Measurements from ENCODE around the gene RRAD.
A peak's percentile ranks its signal among the peaks of the same experiment; 100 is the strongest.
"Not testable (repeated sequence)": the region's sequence is repeated elsewhere in the genome, so short reads cannot be mapped to it uniquely, and the experiment has no call there.

Gene RRAD

GRCh38 chr16:66950971-66951790, 25.8 kb upstream of the RRAD start:
- no peak for DNase-seq

DNA sequence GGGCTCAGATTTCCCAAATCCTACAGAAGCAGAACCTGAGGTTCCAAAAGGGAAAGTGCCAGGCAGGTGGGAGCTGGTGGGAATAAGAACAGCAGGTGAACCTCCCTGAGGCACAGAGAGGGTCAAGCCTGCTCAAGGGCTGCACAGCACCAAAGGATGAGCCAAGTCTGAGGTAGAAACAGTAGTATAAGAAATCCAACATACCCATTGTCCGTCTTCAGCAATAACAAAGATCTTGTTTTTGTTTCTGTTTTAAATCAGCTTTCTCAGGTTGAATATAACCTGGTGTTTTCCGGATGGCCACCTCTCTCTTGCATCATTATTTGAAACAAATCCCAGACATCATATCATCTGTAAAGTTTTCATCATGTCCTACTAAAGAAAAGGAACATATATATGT, 25.1 kb upstream of the RRAD start:
- DNase-seq: no peak

DNA sequence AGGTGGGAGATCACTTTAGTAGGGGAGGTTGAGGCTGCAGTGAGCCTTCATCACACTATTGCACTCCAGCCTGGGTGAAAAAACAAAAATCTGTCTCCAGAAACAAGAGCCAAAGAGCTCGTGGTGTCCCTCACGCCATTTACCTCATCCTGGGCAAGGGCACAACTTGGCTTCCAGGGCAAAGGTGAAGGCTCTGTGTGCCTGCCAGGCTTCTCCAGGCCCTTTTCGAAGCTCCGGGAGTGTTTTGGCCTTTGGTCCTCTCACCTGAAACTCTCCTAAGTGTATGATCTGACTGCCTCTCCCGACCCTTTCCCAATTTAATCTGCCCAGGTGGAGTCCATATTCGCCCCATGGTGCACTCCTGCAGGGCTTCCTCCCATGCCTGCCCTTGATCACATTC, 24.1 kb upstream of the RRAD start:
- no peak for DNase-seq

DNA sequence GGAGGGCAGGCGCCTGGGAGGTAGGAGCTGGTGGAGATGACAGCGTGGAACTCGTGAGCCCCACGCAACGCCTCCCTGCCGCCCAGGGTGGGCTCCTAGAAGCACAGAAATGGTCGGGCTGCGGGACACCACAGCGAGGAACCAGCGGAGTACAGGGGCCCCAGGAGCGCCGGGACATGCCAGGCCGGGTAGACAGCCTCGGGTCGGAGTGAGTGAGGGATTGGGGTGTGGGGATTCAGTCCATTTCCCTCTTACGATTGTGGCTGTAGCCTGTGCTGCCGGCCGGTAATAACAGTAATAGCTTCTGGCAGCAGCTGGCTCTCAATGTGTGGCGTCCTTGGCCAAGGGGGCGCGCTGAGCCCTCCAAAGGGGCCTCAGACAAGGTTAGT, 23.5 kb upstream of the RRAD start:
- DNase-seq: no peak

DNA sequence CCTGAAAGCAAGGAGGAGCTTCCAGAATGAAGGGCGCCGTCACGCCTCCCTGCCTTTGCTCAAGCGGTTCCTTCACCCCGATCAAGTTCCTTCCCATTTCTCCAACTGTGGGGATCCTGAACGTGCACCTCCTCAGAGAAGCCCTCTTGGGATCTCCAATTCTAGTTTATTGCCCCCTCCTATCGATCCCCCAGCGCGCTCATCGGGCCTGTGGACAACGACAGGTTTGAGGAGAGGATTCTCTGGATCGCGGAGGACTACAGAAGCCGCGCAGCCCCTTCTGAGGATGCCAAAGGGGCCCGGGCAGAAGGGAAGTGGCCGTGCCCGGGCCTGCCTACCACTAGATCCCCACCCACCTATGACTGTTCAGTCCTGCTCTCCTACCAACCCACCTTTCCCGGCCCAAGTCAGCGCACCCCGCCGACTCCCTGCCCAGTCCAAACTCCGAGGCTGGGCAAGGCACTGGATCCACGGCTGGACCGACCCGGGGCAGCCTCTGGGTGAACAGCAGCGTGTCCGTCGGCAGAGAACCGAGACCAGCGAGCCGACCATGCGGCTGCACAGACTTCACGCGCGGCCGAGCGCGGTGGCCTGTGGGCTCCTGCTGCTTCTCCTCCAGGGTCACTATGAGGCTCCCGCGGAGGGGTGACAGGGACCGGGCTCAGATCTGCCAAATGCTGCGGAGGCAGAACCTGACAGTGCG, 22.9 kb upstream of the RRAD start:
- no peak for DNase-seq

GRCh38 chr16:66947302-66948065, 22.1 kb upstream of the RRAD start:
- DNase-seq: peak; percentile 46

GRCh38 chr16:66946974-66947301, 21.6 kb upstream of the RRAD start:
- DNase-seq: no peak

DNA sequence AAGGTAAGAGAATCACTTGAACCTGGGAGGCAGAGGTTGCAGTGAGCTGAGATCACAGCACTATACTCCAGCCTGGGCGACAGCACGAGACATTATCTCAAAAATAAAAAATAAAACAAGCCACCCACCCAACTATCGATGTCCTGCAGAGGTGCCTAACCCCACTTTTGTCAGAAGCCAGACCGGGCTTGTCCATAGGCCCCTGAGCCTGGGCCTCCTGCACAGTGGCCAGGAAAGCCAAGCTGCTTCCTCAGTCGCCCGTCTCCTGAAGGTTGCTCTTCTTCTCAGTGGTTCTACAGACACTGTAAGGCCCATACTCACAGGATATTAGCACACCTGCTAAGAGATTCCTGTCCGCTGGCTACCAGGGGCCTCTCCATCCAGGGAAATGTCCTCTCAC, 21.2 kb upstream of the RRAD start:
- no peak for DNase-seq

GRCh38 chr16:66945939-66946338, 20.6 kb upstream of the RRAD start:
- DNase-seq: no peak

GRCh38 chr16:66944971-66945370, 19.6 kb upstream of the RRAD start:
- DNase-seq: not testable (repeated sequence)

DNA sequence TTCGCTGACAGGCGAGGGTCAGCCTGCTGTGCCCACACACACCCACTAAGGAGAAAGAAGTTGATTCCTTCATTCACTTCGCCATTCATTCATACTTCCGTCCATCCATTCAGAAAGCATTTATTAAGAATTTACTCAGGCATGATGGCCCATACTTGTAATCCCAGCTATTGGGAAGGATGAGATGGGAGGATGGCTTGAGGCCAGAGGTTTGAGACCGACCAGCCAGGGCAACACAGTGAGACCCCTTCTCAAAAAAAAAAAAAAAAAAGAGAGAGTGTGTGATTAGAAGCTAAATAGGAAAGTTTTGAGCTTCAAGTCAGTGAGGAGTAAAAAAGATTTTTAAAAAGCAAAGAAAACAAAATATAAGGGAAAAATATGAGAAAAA, 18.7 kb upstream of the RRAD start:
- DNase-seq: no peak

DNA sequence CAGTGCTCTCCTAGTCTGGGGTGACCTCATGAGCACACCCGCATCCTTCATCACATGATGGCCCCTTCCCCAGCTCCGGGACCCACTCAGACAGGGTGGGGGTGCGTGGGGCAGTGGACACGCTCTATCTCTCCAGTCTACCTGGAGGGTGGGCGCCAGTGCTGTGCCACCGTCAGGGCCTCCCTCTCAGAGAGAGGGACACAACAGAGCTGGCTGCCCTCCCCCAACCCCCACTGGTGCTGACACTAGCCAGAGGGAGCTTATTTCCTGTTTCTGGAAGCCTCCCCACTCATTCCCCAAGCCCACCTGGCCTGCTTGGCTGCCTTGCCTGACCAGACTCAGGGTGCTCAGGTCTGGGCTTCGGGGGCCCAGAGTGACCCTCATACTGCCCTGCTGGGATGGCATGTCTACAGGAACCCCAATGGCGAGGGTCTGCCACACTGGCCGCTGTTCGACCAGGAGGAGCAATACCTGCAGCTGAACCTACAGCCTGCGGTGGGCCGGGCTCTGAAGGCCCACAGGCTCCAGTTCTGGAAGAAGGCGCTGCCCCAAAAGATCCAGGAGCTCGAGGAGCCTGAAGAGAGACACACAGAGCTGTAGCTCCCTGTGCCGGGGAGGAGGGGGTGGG, 18.2 kb upstream of the RRAD start:
- no peak for DNase-seq

GRCh38 chr16:66942981-66943380, 17.6 kb upstream of the RRAD start:
- DNase-seq: no peak

- no peak for DNase-seq
Measured at GRCh38 chr16:66940236-66940635, 14.9 kb upstream of the RRAD start.

- DNase-seq: no peak
Measured at GRCh38 chr16:66939366-66939765, 14.0 kb upstream of the RRAD start.

DNA sequence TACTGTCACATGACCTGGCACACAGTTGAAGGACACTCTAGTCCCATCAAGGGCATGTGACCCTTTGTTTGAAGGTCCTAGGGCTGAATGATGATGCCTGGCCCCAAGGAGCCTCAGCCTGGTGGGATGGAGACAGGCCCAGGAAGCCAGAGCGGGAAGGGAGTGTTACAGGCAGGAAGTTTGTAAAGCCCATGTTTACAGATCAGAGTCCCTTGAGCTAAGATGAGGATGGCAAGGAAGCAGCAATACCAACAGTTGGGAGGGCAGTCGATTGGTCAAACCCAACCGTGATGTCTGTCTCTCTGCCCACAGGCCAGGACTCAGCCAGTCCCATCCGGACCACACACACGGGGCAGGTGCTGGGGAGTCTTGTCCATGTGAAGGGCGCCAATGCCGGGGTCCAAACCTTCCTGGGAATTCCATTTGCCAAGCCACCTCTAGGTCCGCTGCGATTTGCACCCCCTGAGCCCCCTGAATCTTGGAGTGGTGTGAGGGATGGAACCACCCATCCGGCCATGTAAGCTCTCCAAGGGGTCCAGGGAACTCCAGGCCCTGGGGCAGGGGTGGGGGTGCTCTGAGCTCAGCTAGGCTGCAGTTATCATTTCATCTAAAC, 12.5 kb upstream of the RRAD start:
- DNase-seq: no peak

- DNase-seq: no peak
Measured at GRCh38 chr16:66936889-66937554, 11.7 kb upstream of the RRAD start.

GRCh38 chr16:66936462-66936861, 11.1 kb upstream of the RRAD start:
- no peak for DNase-seq

DNA sequence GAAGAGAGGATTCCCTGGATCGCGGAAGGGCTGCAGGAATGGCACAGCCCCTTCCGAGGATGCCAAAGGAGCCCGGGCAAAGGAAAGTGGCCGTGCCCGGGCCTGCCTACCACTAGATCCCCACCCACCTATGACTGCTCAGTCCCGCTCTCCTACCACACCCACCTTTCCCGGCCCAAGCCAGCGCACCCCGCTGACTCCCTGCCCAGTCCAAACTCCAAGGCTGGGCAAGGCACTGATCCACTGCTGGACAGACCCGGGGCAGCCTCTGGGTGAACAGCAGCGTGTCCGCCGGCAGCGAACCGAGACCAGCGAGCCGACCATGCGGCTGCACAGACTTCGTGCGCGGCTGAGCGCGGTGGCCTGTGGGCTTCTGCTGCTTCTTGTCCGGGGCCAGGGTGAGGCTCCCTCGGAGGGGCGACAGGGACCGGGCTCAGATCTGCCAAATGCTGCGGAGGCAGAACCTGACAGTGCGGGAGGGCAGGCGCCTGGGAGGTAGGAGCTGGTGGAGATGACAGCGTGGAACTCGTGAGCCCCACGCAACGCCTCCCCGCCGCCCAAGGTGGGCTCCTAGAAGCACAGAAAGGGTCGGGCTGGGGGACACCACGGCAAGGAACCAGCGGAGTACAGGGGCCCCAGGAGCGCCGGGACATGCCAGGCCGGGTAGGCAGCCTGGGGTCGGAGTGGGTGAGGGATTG, 10.1 kb upstream of the RRAD start, which contains the start of gene CES2:
Gene CES2, plus strand, starts transcription at position 203 of the 698 bp plus-strand sequence. Its CDS starts 120 bp downstream, at position 323.
- no peak for DNase-seq

DNA sequence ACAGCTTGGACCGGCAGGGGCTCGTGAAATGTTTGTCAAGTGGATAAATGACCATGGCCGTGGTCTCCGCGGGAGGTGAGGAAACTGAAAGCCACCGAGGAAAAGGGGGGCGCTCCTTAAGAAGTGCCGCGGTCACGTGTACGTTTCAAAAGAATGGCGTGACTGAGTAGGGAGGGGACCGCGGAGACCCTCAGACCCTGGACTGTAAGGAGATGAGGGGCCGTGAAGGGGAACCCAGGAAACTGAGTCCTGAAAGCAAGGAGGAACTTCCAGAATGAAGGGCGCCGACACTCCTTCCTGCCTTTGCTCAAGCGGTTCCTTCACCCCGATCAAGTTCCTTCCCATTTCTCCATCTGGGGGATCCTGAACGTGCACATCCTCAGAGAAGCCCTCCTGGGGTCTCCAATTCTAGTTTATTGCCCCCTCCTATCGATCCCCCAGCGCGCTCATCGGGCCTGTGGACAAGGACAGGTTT, 9.5 kb upstream of the RRAD start:
- not testable (repeated sequence) for DNase-seq

- DNase-seq: peak; percentile 35
Measured at GRCh38 chr16:66934138-66934838, 9.0 kb upstream of the RRAD start, which contains the start of gene CIAO2B. Gene CIAO2B (minus strand): TSS chr16:66934402. CDS start chr16:66934364, 38 bp downstream.

Data from GOT3 (cell line).